GM19328 (cell line): ENCODE data around the gene LRRC4B.

Experiments used
- ATAC-seq: cut with Tn5 transposase; IDR thresholded peaks from one replicate; pipeline ENCODE4 v1.9.1; 2021; ENCODE audit warnings: mild to moderate bottlenecking, moderate library complexity; ENCODE audit not compliant: unreplicated experiment

The LRRC4B gene

GRCh38 chr19:50509366-50509765 is 58.9 kb downstream of the LRRC4B start:
- ATAC-seq, result no peak

DNA sequence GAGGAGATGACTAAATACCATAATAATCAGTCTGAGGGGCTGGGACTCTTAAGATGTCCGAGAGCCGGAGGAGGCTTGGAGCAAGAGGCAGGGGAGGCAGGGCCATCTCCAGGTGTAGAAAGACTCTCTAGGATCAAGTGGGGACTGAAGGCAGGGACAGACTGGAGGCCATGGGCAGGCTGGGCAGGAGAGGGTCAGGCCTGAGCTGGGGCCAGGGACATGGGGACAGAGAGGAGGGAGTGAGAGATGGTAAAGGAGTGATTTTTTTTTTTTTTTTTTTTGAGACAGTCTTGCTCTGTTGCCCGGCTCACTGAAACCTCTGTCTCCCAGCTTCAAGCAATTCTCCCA is 59.4 kb downstream of the LRRC4B start:
- no peak for ATAC-seq

DNA sequence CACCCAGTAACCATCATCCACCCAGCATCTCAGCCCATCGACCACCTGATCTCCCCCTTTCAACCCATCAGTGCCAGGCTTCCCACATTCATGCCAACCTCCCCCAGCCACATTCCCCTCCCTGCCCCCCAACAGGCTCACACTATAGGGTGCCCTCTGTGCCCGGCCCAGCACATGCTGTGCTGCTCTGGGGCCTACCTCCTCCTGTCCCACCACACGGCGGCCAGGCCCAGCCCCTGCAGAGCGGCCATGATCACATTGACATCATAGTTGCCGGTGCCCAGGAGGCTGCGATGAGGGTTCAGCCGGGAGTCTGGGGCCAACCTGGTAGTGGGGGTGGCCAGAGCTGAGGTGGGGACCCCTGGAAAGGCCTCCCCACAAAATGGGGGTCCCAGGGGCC is 60.9 kb downstream of the LRRC4B start:
- ATAC-seq, result no peak

DNA sequence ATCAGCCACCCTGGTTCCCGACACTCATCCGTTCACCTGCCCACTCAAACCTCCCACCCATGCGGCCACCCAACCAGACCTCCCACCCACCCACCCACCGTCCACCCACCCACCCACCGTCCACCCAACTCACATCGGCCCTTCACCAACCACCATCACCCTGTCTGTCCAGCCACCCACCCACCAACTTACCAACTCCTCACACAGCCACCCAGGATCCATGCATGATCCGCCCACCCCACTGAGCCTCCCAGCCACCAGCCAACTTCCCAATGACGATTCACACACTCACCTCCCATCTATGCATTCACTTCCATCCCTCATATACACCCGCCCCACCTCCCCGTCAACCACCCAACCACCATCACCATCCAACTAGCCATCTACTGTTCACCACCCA is 61.5 kb downstream of the LRRC4B start:
- no peak for ATAC-seq

DNA sequence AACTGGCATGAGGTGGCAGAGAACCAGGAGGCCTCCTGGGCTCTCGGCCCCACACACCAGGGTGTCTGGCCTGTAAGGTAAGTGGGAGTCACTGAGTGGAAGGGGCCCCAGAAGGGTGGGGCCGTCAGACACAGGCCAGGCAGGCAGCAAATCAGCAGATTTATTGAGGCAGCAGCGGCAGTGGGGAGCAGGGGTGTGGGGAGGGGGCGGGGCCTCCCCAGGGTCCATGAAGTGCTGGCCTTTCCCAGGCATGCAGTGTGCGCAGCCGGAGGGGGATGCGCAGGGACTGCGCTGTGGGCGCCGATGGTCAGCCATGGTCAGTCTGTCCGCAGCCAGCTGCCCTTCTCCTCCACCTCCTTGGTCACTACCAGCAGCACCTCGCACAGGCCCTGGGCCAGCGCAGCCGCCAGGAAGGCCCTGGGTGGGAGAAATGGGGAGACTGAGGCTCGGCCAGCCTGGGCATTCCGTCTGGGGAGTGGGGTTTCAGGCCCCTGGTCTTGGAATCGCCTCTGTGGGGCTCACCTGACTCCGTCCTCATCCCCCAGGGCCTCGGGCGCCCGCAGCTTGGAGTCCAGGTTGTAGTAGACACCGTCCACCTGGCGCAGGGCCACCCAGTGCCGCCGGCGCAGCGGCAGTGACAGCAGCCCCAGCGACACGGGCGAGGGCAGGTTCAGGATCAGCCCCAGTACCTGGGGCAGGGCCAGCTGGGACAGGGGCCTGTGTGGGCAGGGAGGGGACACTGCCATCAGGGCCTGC is 62.2 kb downstream of the LRRC4B start:
- no peak for ATAC-seq

DNA sequence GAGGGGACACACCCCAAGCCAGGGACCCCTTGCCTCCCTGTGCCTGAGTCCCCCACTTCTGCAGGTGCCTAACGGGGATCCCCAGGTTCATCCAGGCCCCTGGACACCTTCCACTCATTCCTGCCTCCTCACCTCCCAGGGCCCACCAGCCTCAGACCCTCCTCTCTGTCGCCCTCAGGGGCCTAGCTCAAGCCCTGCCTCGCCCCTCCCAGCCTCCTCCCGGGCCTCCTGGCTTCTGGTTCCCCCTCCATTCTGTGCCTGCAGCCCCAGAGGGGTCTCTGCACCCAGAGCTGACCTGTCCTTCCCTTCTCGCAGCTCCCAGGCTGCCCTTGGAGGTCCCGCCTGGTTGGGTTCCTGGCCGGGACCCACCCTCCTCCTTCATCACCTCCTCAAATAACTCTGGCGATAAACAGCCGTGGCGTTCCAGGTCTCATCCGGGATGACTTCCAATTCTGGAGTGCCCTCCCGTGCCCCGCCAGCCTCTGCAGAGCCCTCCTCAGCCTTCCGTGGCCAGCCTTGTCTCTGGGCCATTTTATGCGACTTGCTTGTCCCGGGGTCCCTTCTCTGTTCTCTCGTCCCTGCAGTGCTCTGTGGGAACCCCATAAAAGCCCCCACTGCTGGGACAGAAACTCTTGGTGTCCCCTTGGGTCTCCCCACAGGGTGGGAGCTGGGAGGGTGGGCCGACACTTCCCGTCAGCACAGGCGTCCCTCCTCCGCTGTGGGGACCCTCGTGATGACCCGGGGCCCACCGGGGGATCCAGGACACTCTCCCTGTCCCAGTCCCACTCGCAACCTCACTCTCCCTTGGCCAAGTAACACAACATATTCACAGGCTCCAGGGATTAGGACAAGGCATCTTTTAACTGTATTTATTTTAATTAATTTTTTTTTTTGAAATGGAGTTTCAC is 66.4 kb downstream of the LRRC4B start:
- no peak for ATAC-seq

GRCh38 chr19:50501186-50501567 is 67.1 kb downstream of the LRRC4B start:
- no peak for ATAC-seq

GRCh38 chr19:50500753-50501151 is 67.5 kb downstream of the LRRC4B start:
- ATAC-seq, result no peak

- no peak for ATAC-seq
Measured at GRCh38 chr19:50500060-50500752, 68.0 kb downstream of the LRRC4B start.

GRCh38 chr19:50498219-50499056 is 69.8 kb downstream of the LRRC4B start:
- ATAC-seq, result no peak

DNA sequence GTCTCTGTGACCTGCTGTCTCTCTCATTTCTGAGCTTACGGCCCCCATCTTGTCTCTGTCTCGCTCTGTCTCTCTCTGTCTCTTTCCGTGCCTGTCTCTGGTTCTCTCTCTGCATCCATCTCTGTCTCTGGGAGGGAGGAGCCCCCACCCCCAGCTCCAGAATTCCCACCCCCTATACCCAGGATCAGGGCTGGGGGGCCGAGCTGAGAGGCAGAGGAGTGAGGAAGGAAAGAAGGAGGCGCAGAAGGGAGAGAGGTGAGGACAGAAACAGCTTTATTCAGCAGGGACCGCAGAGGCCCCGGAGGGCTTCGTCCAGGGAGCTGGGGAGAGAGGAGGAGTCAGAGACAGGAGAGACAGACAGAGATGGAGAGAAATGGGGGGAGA is 71.2 kb downstream of the LRRC4B start:
- ATAC-seq, result no peak

DNA sequence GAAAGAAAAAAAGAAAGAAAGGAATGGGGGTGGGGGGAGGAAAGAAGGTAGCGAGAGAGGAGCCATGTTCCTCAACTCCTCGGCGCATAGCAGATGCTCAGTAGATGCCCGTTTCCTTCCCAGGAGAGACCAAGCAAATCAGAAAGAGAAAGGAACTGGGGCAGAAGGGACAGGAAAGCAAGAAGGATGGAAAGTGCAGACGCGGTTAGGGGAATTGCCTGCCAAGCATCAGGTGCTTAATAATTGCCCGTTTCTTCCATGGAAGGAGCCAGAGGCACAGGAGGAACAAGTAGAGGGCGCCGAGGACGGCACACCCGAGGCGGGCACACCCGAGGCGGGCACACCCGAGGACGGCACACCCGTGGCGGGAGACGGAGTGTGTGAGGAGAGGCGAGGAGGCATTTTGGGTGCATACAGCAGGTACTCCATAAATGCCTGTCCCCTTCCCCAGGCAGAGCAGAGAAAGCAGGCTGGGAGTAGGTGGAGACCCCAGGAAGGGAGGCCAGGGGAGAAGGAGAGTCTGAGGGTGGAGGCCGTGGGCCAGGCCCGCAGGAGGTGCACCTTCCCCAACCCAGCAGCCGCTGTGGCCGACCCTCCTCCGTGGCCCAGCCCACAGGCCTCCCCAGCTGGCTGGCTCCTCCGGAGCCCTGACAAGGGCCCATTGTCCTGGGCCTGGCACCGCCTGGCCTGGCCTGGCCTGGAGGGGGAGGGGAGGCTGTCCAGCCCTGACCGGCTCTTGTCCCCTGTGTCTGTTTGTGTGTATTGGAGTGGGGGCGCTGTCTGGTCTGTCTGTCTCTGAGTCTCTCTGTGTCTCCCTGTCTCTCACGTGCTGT is 71.8 kb downstream of the LRRC4B start:
- ATAC-seq, result no peak

DNA sequence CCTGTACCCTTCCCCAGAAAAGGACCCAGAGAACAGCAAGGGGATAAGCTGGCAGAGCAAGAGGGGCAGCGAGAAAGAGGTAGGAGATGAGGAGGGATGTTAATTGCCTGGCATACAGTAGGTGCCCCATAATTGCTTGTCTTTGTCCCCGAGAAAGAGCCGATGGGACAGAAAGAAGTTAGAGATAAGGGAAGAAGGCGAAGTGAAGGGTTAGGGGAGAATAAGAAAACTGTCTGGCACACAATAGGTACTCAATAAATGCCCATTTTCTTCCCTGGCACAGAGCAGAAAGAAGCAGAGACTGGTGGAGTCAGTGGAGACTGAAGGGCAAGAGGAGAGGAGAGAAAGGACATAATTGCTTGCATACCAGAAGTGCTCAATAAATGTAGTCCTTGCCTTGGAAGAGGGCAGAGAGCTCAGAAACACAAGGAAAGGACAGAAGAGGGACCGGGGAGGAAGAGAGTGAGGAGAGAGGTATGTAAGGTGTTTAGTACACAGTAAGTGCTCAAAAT is 73.2 kb downstream of the LRRC4B start:
- no peak for ATAC-seq

DNA sequence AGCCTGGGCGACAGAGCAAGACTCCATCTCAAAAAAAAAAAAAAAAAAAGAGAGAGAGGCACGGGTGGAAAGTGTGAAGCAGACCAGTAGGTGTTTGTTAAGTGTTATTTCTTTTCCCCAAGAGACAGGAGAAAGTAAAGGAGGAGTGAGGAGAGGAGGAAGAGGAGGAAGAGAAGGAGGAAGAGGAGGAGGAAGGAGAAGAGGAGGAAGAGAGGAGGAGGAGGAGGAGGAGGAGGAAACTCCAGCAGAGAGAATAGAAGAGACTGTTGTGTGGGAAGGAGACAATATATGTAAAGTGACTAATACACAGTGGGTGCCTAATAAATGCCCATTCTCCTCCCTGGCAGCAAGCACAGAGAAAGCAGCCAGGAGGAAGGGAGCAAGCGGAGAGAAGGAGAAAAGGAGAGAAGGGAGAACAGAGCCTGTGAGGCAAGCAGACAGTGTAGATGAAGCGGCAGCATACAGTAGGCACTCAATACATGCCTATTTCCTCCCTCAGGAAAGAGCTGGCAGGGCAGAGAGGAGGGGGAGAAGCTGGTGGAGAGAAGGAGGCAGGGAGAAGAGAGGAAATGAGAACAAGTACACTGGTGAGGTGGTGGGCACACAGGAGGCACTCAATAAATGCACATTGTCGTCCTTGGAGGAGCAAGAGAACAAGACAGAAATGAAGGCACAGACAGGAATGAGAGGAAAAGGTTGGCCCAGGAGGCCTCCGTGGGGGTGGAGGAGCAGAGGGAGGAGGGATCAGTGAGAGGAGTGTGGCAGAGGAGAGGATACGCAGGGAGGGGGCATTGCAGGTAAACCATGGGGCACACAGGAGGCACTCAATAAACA is 73.8 kb downstream of the LRRC4B start:
- ATAC-seq, result no peak

- no peak for ATAC-seq
Measured at GRCh38 chr19:50493171-50493570, 75.1 kb downstream of the LRRC4B start.

GRCh38 chr19:50492303-50493052 is 75.8 kb downstream of the LRRC4B start:
- ATAC-seq, result no peak

GRCh38 chr19:50490991-50491472 is 77.2 kb downstream of the LRRC4B start:
- no peak for ATAC-seq

DNA sequence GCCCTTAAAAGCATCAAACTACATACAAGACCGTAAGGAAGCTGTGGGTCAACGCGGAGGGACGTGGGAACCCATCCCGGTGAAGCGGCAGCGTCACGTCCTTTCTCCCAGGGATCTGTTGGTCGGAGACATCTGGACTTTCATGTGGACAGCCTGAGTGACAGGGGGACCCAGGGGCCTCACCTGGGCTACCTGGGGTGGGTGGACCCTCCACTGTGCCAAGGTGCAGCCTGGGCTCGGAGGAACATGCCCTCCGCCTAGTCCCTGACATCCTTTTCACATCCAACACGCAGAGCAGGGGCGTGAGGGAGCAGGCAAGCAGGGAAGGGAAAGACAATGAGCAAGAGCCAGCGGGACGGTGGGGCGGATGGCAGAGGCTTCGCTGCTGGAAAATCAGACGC is 77.8 kb downstream of the LRRC4B start:
- no peak for ATAC-seq
